Kidney (tissue), 14 donors: ENCODE data around the gene ANKRD40CL. TPM values are rescaled to one million over a fixed set of nuclear protein-coding genes. Genes with fewer than 3 reads are reported as not detected.

Experiments used
- DNase-seq, 5 donors: peaks; one replicate each; pipeline ENCODE4 v3.0.0-alpha.2; 2013 to 2020
- FAIRE-seq: peaks from 2 replicates; lab custom pipeline; 2012; peaks lifted over from hg19 to GRCh38; lab: Jason Lieb, UNC
- H3K27ac ChIP-seq, 2 donors: one replicate each; pipeline ENCODE4 v1.7.0; 2013; ENCODE audit warnings: low read depth in 2 of 2, low read length in 2 of 2, inconsistent platforms in 1 of 2
- H3K27me3 ChIP-seq: one replicate; pipeline ENCODE4 v1.7.1; 2013; ENCODE audit warnings: low read length, inconsistent platforms; ENCODE audit not compliant: control insufficient read depth, insufficient read depth
- H3K36me3 ChIP-seq, 3 donors: one replicate each; pipeline versions ENCODE4 v1.7.0 to v1.7.1; 2013; ENCODE audit warnings: low read length in 3 of 3, control low read depth in 1 of 3, inconsistent platforms in 1 of 3; ENCODE audit not compliant: insufficient read depth in 3 of 3, control insufficient read depth in 2 of 3
- H3K4me1 ChIP-seq, 3 donors: one replicate each; pipeline versions ENCODE4 v1.7.0 to v1.7.1; 2013; ENCODE audit warnings: low read length in 3 of 3, inconsistent platforms in 1 of 3, low read depth in 1 of 3; ENCODE audit not compliant: control insufficient read depth in 2 of 3, insufficient read depth in 2 of 3
- H3K4me3 ChIP-seq, 3 donors: one replicate each; pipeline versions ENCODE4 v1.7.0 to v1.8.1; 2013; ENCODE audit warnings: low read length in 3 of 3, control low read depth in 1 of 3, inconsistent platforms in 1 of 3
- H3K9ac ChIP-seq, 3 donors: one replicate each; pipeline versions ENCODE4 v1.7.0 to v1.7.1; 2013; ENCODE audit warnings: low read length in 3 of 3, control low read depth in 1 of 3, inconsistent platforms in 1 of 3
- H3K9me3 ChIP-seq, 3 donors: one replicate each; pipeline versions ENCODE4 v1.7.0 to v1.7.1; 2013; ENCODE audit warnings: low read length in 3 of 3, control low read depth in 1 of 3, inconsistent platforms in 1 of 3; ENCODE audit not compliant: control insufficient read depth in 2 of 3, insufficient read depth in 1 of 3
- intact Hi-C: fragments of 100-400 bp; cut with DNase I; formaldehyde crosslinking; loops from one replicate; pipeline ENCODE4 v1.11.1; 2022
- polyA plus RNA-seq: library from polyadenylated mRNA; stranded (reverse); fragments of 350-450 nt; fragmentation: Illumina TruSeq; extraction: RNeasy Lipid Tissue Mini Kit (QIAGEN cat#74804); gene quantifications from one replicate; pipeline ENCODE4 v1.2.3, GENCODE V29; 2014; ENCODE audit warnings: low read depth, low replicate concordance; ENCODE audit not compliant: insufficient read depth
- total RNA-seq: library from RNA; stranded (reverse); fragmentation: NEBNext Ultra II Directional; extraction: Animal tissue kit (Norgen Biotek cat#: 25700); gene quantifications from one replicate; pipeline ENCODE4 v1.2.1, GENCODE V29; 2021
- TF ChIP-seq, protein P1 (sequence below): IDR thresholded peaks from 3 replicates; pipeline ENCODE4 v1.5.1; 2012; ENCODE audit warnings: mild to moderate bottlenecking, moderate library complexity, borderline replicate concordance; ENCODE audit not compliant: insufficient read depth; ENCODE audit errors: extremely low read depth
- donor health status: control.
- donor health status: control.
- donor health status: control.
- donor health status: control.
- donor health status: control.
- donor health status: DM: yes; HTN: yes; CAD: no.
- donor health status: Normal renal cell carcinoma (clear cell type).

ANKRD40CL gene
- total and polyA plus RNA-seq, 2 donors from 2014 or later: not detected

DNA sequence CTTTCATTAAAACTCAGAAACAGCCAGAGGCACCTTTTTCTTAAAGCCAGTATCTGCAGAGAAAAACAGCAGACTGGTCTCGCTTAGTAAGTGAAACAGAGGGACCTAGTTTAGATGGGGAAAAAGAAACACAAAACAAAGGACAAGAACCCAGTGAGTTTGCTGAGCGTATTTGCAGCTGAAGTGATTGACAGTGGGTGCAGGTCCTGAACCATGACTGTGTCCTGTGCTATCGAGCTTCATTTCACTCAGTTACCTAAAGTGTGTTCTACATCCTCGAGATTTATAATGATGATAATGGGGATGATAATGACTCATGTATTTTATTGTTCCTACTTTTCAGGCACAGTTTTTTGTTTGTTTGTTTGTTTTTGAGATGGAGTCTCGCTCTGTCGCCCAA lies 36.4 kb upstream of the ANKRD40CL start:
- FAIRE-seq: no peak
- no peak overlapping the region for H3K27ac ChIP-seq

DNA sequence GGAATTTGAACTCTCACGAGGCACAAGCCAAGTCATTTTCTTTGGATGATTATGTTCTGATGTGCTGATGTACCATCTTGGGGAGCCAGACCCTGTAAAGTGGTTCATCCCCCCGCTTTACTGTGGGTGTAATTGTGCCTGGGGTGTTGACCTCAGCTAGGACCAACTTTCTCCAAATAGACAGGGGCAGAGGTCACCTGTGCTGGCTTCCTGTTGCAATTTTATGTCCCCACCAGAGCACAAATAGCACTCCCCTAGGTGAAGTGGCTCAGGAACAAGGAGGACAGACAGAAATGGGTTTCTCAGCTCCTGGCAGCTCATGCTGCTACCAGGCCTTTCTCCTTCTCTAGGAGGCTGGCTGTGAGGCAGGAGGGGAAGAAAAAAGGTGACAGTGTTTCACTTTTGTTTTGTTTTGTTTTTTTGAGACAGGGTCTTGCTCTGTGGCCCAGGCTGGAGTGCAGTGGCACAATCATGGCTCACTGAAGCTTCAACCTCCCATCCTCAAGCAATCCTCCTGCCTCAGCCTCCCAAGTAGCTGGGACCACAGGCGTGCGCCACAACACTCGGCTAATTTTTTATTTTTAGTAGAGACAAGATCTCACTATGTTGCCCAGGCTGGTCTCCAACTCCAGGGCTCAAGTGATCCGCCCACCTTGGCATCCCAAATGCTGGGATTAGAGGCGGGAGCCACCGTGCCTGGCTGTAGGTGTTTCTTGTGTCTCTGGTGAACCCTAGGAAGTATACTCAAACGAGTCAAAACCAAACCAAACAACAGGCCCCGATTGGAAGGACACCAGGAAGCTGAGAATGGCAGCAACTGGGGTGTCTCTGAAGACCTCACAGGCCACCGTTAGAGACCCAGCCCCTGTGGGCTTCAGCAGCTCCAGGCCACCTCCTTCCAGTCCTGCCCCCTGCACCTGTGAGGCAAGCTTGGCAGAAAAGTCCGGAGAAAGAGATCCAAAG lies 35.6 kb upstream of the ANKRD40CL start:
- DNase-seq (no peak), FAIRE-seq (no peak)
- Histone ChIP-seq H3K27ac (no peak overlapping the region), H3K9ac (no peak overlapping the region), H3K4me1 (no peaks in the 10 kb centered on the region), H3K9me3 (no peaks in the 10 kb centered on the region), H3K36me3 (no peaks in the 10 kb centered on the region), H3K4me3 (no peak overlapping the region), H3K27me3 (no peaks in the 10 kb centered on the region)
- intact Hi-C loops: no loop called here
- TF ChIP-seq, protein P1, sequence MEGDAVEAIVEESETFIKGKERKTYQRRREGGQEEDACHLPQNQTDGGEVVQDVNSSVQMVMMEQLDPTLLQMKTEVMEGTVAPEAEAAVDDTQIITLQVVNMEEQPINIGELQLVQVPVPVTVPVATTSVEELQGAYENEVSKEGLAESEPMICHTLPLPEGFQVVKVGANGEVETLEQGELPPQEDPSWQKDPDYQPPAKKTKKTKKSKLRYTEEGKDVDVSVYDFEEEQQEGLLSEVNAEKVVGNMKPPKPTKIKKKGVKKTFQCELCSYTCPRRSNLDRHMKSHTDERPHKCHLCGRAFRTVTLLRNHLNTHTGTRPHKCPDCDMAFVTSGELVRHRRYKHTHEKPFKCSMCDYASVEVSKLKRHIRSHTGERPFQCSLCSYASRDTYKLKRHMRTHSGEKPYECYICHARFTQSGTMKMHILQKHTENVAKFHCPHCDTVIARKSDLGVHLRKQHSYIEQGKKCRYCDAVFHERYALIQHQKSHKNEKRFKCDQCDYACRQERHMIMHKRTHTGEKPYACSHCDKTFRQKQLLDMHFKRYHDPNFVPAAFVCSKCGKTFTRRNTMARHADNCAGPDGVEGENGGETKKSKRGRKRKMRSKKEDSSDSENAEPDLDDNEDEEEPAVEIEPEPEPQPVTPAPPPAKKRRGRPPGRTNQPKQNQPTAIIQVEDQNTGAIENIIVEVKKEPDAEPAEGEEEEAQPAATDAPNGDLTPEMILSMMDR: no peak

More for the DNA sequence above, 36.4 kb upstream of the ANKRD40CL start:
- no peaks in the 10 kb centered on the region for H3K9me3 ChIP-seq
- no peak for DNase-seq
- H3K4me1 ChIP-seq: no peaks in the 10 kb centered on the region
- H3K36me3 ChIP-seq: no peaks in the 10 kb centered on the region
- intact Hi-C loops: no loop called here
- H3K4me3 ChIP-seq: no peak overlapping the region
- H3K27me3 ChIP-seq: no peaks in the 10 kb centered on the region
- no peak overlapping the region for H3K9ac ChIP-seq
- TF ChIP-seq, protein P1: no peak

DNA sequence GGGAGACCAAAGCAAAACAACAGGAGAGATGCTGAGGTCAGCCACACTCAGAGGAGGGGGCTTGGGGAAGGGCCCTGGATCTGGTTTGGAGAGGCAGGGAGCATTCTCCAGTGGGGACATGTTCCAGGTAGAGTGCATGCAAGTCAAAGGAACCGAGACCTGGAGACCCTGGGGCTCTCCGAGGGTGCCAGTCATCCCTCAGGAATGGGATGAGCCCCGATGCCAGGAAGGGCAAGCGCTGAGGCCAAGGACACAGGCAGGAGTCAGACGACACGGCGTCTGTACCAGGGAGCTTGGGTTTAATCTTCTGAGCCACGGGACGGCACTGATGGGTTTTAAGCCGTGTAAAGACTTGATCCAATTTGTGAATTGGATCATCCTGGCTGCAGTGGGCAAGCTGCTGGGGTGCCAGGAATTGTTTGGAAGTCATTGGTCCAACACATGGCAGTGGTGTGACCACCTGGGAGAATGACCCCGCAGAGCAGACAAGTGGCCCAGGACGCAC lies 32.9 kb upstream of the ANKRD40CL start:
- no peaks in the 10 kb centered on the region for H3K4me1 ChIP-seq
- TF ChIP-seq, protein P1: no peak
- intact Hi-C loops: no loop called here
- H3K9ac ChIP-seq: no peak overlapping the region
- H3K9me3 ChIP-seq: no peaks in the 10 kb centered on the region
- DNase-seq (no peak), FAIRE-seq (no peak)
- H3K27me3 ChIP-seq: no peaks in the 10 kb centered on the region
- H3K27ac ChIP-seq: no peak overlapping the region
- no peak overlapping the region for H3K4me3 ChIP-seq
- H3K36me3 ChIP-seq: no peaks in the 10 kb centered on the region
